T-cell (primary cell): ENCODE results near the gene OR13C2. TPM values are rescaled to one million over a fixed set of nuclear protein-coding genes. Genes with fewer than 3 reads are reported as not detected.
"Not testable (repeated sequence)": the region's sequence is repeated elsewhere in the genome, so short reads cannot be mapped to it uniquely, and the experiment has no call there.

Source experiments
- ATAC-seq, 4 experiments: fragments of 200-7000 bp in 3 of 4; fragments of 150-1000 bp in 1 of 4; cut with Tn5 transposase; replicated peaks in 1 of 4; 1 replicate in 3 of 4; 2 replicates in 1 of 4; pipeline ENCODE4 v1.10.0; 2021; ENCODE audit warnings: moderate library complexity in 3 of 4, mild to moderate bottlenecking in 2 of 4, moderate number of reproducible peaks in 1 of 4
- CTCF ChIA-PET, 2 donors: fragments of 300-600 bp; sonication (Branson Sonifier 250); formaldehyde crosslinking; loops; one replicate each; lab custom pipeline; 2022; ENCODE audit warnings: antibody characterized with exemption in 2 of 2; lab: Charles Lee
- POLR2A ChIA-PET, 2 donors: fragments of 300-600 bp; sonication (Branson Sonifier 250); formaldehyde crosslinking; loops; one replicate each; lab custom pipeline; 2022; ENCODE audit warnings: antibody characterized with exemption in 2 of 2; lab: Charles Lee
- DNase-seq, 35 experiments: peaks; one replicate each; pipeline versions ENCODE4 v3.0.0 to v3.0.0-alpha.2; 2013 to 2023
- H3K27ac ChIP-seq: one replicate; pipeline ENCODE4 v1.5.1; 2013; ENCODE audit warnings: low read length
- H3K27me3 ChIP-seq, 2 experiments: replicated peaks in 1 of 2; 1 replicate in 1 of 2; 2 replicates in 1 of 2; pipeline versions ENCODE4 v1.6.1 to v1.7.0; 2013; ENCODE audit warnings: low read length in 1 of 2, mixed read lengths in 1 of 2; ENCODE audit not compliant: control insufficient read depth in 2 of 2, insufficient read depth in 2 of 2; ENCODE audit errors: extremely low read depth in 1 of 2
- H3K36me3 ChIP-seq, 2 donors: 1 replicate in 1 of 2; 2 replicates in 1 of 2; pipeline versions ENCODE4 v1.6.1 to v1.7.0; 2013; ENCODE audit warnings: low read length in 1 of 2; ENCODE audit not compliant: control insufficient read depth in 2 of 2, insufficient read depth in 1 of 2; ENCODE audit errors: extremely low read depth in 1 of 2
- H3K4me1 ChIP-seq, 2 experiments: 1 replicate in 1 of 2; 2 replicates in 1 of 2; pipeline versions ENCODE4 v1.6.1 to v1.7.0; 2013; ENCODE audit warnings: low read length in 2 of 2, mixed read lengths in 1 of 2; ENCODE audit not compliant: insufficient read depth in 2 of 2, control insufficient read depth in 1 of 2; ENCODE audit errors: extremely low read depth in 1 of 2
- H3K4me3 ChIP-seq, 2 donors: 1 replicate in 1 of 2; 2 replicates in 1 of 2; pipeline versions ENCODE4 v1.5.1 to v1.7.0; 2013; ENCODE audit warnings: mild to moderate bottlenecking in 2 of 2, low read length in 1 of 2, moderate library complexity in 1 of 2; ENCODE audit not compliant: control insufficient read depth in 1 of 2; ENCODE audit errors: extremely low read depth in 1 of 2
- H3K9me3 ChIP-seq: 2 replicates; pipeline ENCODE4 v1.7.0; 2013
- H3K27ac Mint-ChIP-seq, 2 donors: one replicate each; pipeline ENCODE4 v1.8.0; 2020 to 2021; ENCODE audit warnings: mild to moderate bottlenecking in 2 of 2, mixed read lengths in 2 of 2
- H3K27me3 Mint-ChIP-seq, 2 donors: one replicate each; pipeline ENCODE4 v1.8.0; 2021 to 2022; ENCODE audit warnings: mixed read lengths in 2 of 2
- H3K36me3 Mint-ChIP-seq: one replicate; pipeline ENCODE4 v1.8.0; 2021; ENCODE audit warnings: mixed read lengths
- H3K4me1 Mint-ChIP-seq, 3 donors: one replicate each; pipeline ENCODE4 v1.8.0; 2020 to 2022; ENCODE audit warnings: mixed read lengths in 3 of 3, mild to moderate bottlenecking in 1 of 3
- H3K4me3 Mint-ChIP-seq, 3 donors: one replicate each; pipeline ENCODE4 v1.8.0; 2020 to 2022; ENCODE audit warnings: mild to moderate bottlenecking in 3 of 3, mixed read lengths in 3 of 3, moderate library complexity in 3 of 3
- H3K9me3 Mint-ChIP-seq, 3 donors: one replicate each; pipeline ENCODE4 v1.8.0; 2020 to 2022; ENCODE audit warnings: mixed read lengths in 3 of 3
- WGBS: methylation state at CpG from one replicate; pipeline ENCODE4 v1.1.5; 2013; ENCODE audit warnings: missing lambda C conversion rate; ENCODE audit not compliant: insufficient coverage; 5-methylcytosine and 5-hydroxymethylcytosine counted together
- total RNA-seq, 35 experiments: library from RNA in 6 of 35; stranded (reverse) in 6 of 35; fragments of 120-200 nt in 1 of 35; gene quantifications; one replicate each; pipeline versions ENCODE4 v1.2.1 to v1.2.4 and lab custom pipeline; 2013 to 2026

The OR13C2 gene
- not detected for total RNA-seq
- total RNA-seq (2013) = not detected
- total RNA-seq (lab: John Stamatoyannopoulos, UW) = 0 to 0.07 (median 0) reads per million in 29 experiments

GRCh38 chr9:104605527-104605926 is at the start of gene OR13C2:
Gene OR13C2, minus strand, starts transcription at chr9:104605627. Its CDS starts 0 bp downstream, at chr9:104605627.
- H3K27me3 Mint-ChIP-seq, CTCF ChIA-PET, H3K4me3 Mint-ChIP-seq, H3K9me3 Mint-ChIP-seq, H3K36me3 Mint-ChIP-seq, H3K27ac ChIP-seq, H3K9me3 ChIP-seq, H3K4me1 Mint-ChIP-seq, ATAC-seq, H3K27me3 ChIP-seq, H3K27ac Mint-ChIP-seq, H3K4me1 ChIP-seq, H3K4me3 ChIP-seq, DNase-seq, POLR2A ChIA-PET, H3K36me3 ChIP-seq: not testable (repeated sequence)
- no CpG with 5 or more reads among the region's 1 CpG for WGBS

- CTCF ChIA-PET = no interaction called here
- Mint-ChIP-seq H3K27me3 (peaks cover 0 to 2% of the 10 kb centered on the region in 2 donors), H3K27ac (no peak overlapping the region), H3K4me3 (no peak overlapping the region), H3K36me3 (peaks cover 7% of the 10 kb centered on the region), H3K4me1 (no peaks in the 10 kb centered on the region), H3K9me3 (peaks cover 9 to 29% (median 26%) of the 10 kb centered on the region in 3 donors)
- H3K27me3 ChIP-seq = peaks cover 0 to 10% of the 10 kb centered on the region in 2 experiments
- no peak overlapping the region for H3K4me3 ChIP-seq
- ATAC-seq (no peak), DNase-seq (no peak)
- H3K9me3 ChIP-seq = no peaks in the 10 kb centered on the region
- no peaks in the 10 kb centered on the region for H3K36me3 ChIP-seq
- POLR2A ChIA-PET = no interaction called here
- H3K4me1 ChIP-seq = no peaks in the 10 kb centered on the region
- H3K27ac ChIP-seq = no peak overlapping the region
Measured at GRCh38 chr9:104635456-104635855, 30.0 kb upstream of the OR13C2 start.

GRCh38 chr9:104633976-104634520 is 28.6 kb upstream of the OR13C2 start:
- Mint-ChIP-seq H3K36me3 (peaks cover 7% of the 10 kb centered on the region), H3K4me1 (no peaks in the 10 kb centered on the region), H3K4me3 (no peak overlapping the region), H3K27ac (no peak overlapping the region), H3K27me3 (peaks cover 0 to 5% of the 10 kb centered on the region in 2 donors), H3K9me3 (peaks cover 5 to 17% (median 16%) of the 10 kb centered on the region in 3 donors)
- ATAC-seq (no peak), DNase-seq (no peak)
- Histone ChIP-seq H3K9me3 (no peaks in the 10 kb centered on the region), H3K36me3 (no peaks in the 10 kb centered on the region), H3K27me3 (peaks cover 0 to 10% of the 10 kb centered on the region in 2 experiments), H3K4me1 (no peaks in the 10 kb centered on the region), H3K4me3 (no peak overlapping the region), H3K27ac (no peak overlapping the region)
- 93% methylated on average over 23 of the region's 30 CpGs for WGBS
- CTCF ChIA-PET = no interaction called here
- POLR2A ChIA-PET = no interaction called here

GRCh38 chr9:104625964-104626363 is 20.5 kb upstream of the OR13C2 start:
- H3K9me3 ChIP-seq, H3K27ac ChIP-seq, H3K27me3 ChIP-seq, H3K36me3 Mint-ChIP-seq, H3K4me1 ChIP-seq, CTCF ChIA-PET, H3K4me3 ChIP-seq, ATAC-seq, H3K4me3 Mint-ChIP-seq, H3K27me3 Mint-ChIP-seq, H3K36me3 ChIP-seq, H3K4me1 Mint-ChIP-seq, DNase-seq, H3K27ac Mint-ChIP-seq: not testable (repeated sequence)
- H3K9me3 Mint-ChIP-seq = peaks cover 5 to 19% (median 12%) of the 10 kb centered on the region in 3 donors
- POLR2A ChIA-PET = interaction anchor here in 1 of 2 donors (0.6 kb wide), 1 partner anchor 17 kb away, joined by 5 read pairs; no protein-coding TSS in a partner anchor

- Mint-ChIP-seq H3K4me3 (no peak within 1 kb of the TSS), H3K36me3 (no peaks in the 10 kb centered on the region)
- CTCF ChIA-PET = no interaction called here
Measured at GRCh38 chr9:104618104-104618503, 12.7 kb upstream of the OR13C2 start, which contains the start of gene OR13C9. Gene OR13C9, minus strand, starts transcription at chr9:104618204. Its CDS starts 0 bp downstream, at chr9:104618204.

GRCh38 chr9:104617418-104617817 is 12.0 kb upstream of the OR13C2 start:
- no peak overlapping the region for H3K4me3 Mint-ChIP-seq
- ATAC-seq = no peak
- ChIA-PET CTCF (no interaction called here), POLR2A (no interaction called here)
- no peak for DNase-seq
- H3K4me1 ChIP-seq = no peaks in the 10 kb centered on the region
- H3K9me3 ChIP-seq = no peaks in the 10 kb centered on the region
- H3K4me1 Mint-ChIP-seq = no peaks in the 10 kb centered on the region
- H3K4me3 ChIP-seq = no peak overlapping the region
- H3K27me3 ChIP-seq = no peaks in the 10 kb centered on the region
- no peaks in the 10 kb centered on the region for H3K36me3 ChIP-seq
- no peaks in the 10 kb centered on the region for H3K27me3 Mint-ChIP-seq
- peaks cover 0 to 2% (median 0%) of the 10 kb centered on the region in 3 donors for H3K9me3 Mint-ChIP-seq
- no peak overlapping the region for H3K27ac Mint-ChIP-seq
- H3K36me3 Mint-ChIP-seq = no peaks in the 10 kb centered on the region
- H3K27ac ChIP-seq = no peak overlapping the region

More at GRCh38 chr9:104618104-104618503, 12.7 kb upstream of the OR13C2 start, which contains the start of gene OR13C9:
- H3K36me3 ChIP-seq = no peaks in the 10 kb centered on the region
- no peaks in the 10 kb centered on the region for H3K27me3 ChIP-seq
- H3K4me3 ChIP-seq = no peak within 1 kb of the TSS
- peaks cover 0 to 6% (median 0%) of the 10 kb centered on the region in 3 donors for H3K9me3 Mint-ChIP-seq
- no peaks in the 10 kb centered on the region for H3K27me3 Mint-ChIP-seq
- WGBS = no CpG with 5 or more reads among the region's 2 CpGs
- DNase-seq = no peak
- H3K27ac ChIP-seq = no peak within 1 kb of the TSS
- no peak for ATAC-seq
- H3K4me1 Mint-ChIP-seq = no peaks in the 10 kb centered on the region
- H3K9me3 ChIP-seq = no peaks in the 10 kb centered on the region
- no peaks in the 10 kb centered on the region for H3K4me1 ChIP-seq
- POLR2A ChIA-PET = no interaction called here
- no peak within 1 kb of the TSS for H3K27ac Mint-ChIP-seq
